Activated naive CD4-positive, alpha-beta T cell treated with anti-CD3 and anti-CD28 coated beads, Interleukin-2, amount 10 ng/mL, durations not matched to agents 7 days and 5 days (primary cell): ENCODE measurements around the gene PLEK2.

Source experiments
- CTCF ChIA-PET: fragments of 350-600 bp; sonication (Branson Sonifier 250); formaldehyde crosslinking; loops from one replicate; lab custom pipeline; 2021; ENCODE audit warnings: antibody characterized with exemption; lab: Charles Lee
- DNase-seq: peaks from one replicate; pipeline ENCODE4 v3.0.0-alpha.2; 2020
- H3K27ac Mint-ChIP-seq: one replicate; pipeline ENCODE4 v1.8.0; 2021; ENCODE audit warnings: mild to moderate bottlenecking, moderate library complexity, mixed read lengths
- H3K27me3 Mint-ChIP-seq: one replicate; pipeline ENCODE4 v1.8.0; 2021; ENCODE audit warnings: mild to moderate bottlenecking, mixed read lengths
- H3K36me3 Mint-ChIP-seq: one replicate; pipeline ENCODE4 v1.8.0; 2021; ENCODE audit warnings: mixed read lengths
- H3K4me1 Mint-ChIP-seq: one replicate; pipeline ENCODE4 v1.8.0; 2021; ENCODE audit warnings: mixed read lengths
- H3K4me3 Mint-ChIP-seq: one replicate; pipeline ENCODE4 v1.8.0; 2021; ENCODE audit warnings: mild to moderate bottlenecking, moderate library complexity, mixed read lengths
- H3K9me3 Mint-ChIP-seq: one replicate; pipeline ENCODE4 v1.8.0; 2021; ENCODE audit warnings: mixed read lengths

Gene PLEK2

GRCh38 chr14:67385120-67385519 lies 26.8 kb downstream of the PLEK2 start:
- no peaks in the 10 kb centered on the region for H3K9me3 Mint-ChIP-seq
- no peak overlapping the region for H3K27ac Mint-ChIP-seq
- H3K4me3 Mint-ChIP-seq, result no peak overlapping the region
- CTCF ChIA-PET, result no interaction called here
- H3K36me3 Mint-ChIP-seq, result peaks cover 45% of the 10 kb centered on the region
- no peak for DNase-seq
- no peaks in the 10 kb centered on the region for H3K27me3 Mint-ChIP-seq
- H3K4me1 Mint-ChIP-seq, result no peaks in the 10 kb centered on the region

GRCh38 chr14:67377916-67378315 lies 34.0 kb downstream of the PLEK2 start:
- peaks cover 3% of the 10 kb centered on the region for H3K4me1 Mint-ChIP-seq
- DNase-seq, result no peak
- H3K4me3 Mint-ChIP-seq, result no peak overlapping the region
- H3K36me3 Mint-ChIP-seq, result peaks cover 59% of the 10 kb centered on the region
- no peak overlapping the region for H3K27ac Mint-ChIP-seq
- no peaks in the 10 kb centered on the region for H3K27me3 Mint-ChIP-seq
- no peaks in the 10 kb centered on the region for H3K9me3 Mint-ChIP-seq
- CTCF ChIA-PET, result interaction anchor here (1.1 kb wide), 1 partner anchor 62 kb away, joined by 4 read pairs; no protein-coding TSS in a partner anchor

- Mint-ChIP-seq H3K4me1 (peaks cover 10% of the 10 kb centered on the region), H3K36me3 (peaks cover 46% of the 10 kb centered on the region), H3K27me3 (no peaks in the 10 kb centered on the region), H3K9me3 (no peaks in the 10 kb centered on the region), H3K4me3 (no peak overlapping the region), H3K27ac (no peak overlapping the region)
- CTCF ChIA-PET, result no interaction called here
- no peak for DNase-seq
Observed at GRCh38 chr14:67373347-67373746, 38.6 kb downstream of the PLEK2 start.

GRCh38 chr14:67372833-67373232 lies 39.1 kb downstream of the PLEK2 start:
- no peak overlapping the region for H3K4me3 Mint-ChIP-seq
- H3K27me3 Mint-ChIP-seq, result no peaks in the 10 kb centered on the region
- H3K4me1 Mint-ChIP-seq, result peaks cover 11% of the 10 kb centered on the region
- no peaks in the 10 kb centered on the region for H3K9me3 Mint-ChIP-seq
- no peak overlapping the region for H3K27ac Mint-ChIP-seq
- CTCF ChIA-PET, result no interaction called here
- no peak for DNase-seq
- H3K36me3 Mint-ChIP-seq, result peaks cover 45% of the 10 kb centered on the region

GRCh38 chr14:67371247-67372148 lies 40.5 kb downstream of the PLEK2 start:
- CTCF ChIA-PET, result no interaction called here
- H3K27me3 Mint-ChIP-seq, result no peaks in the 10 kb centered on the region
- H3K4me3 Mint-ChIP-seq, result no peak overlapping the region
- peaks cover 43% of the 10 kb centered on the region for H3K36me3 Mint-ChIP-seq
- no peak overlapping the region for H3K27ac Mint-ChIP-seq
- no peaks in the 10 kb centered on the region for H3K9me3 Mint-ChIP-seq
- H3K4me1 Mint-ChIP-seq, result peaks cover 16% of the 10 kb centered on the region
- DNase-seq, result no peak

GRCh38 chr14:67370830-67371229 lies 41.1 kb downstream of the PLEK2 start:
- H3K4me1 Mint-ChIP-seq, result peaks cover 17% of the 10 kb centered on the region
- no peak overlapping the region for H3K27ac Mint-ChIP-seq
- DNase-seq, result no peak
- no peak overlapping the region for H3K4me3 Mint-ChIP-seq
- peaks cover 41% of the 10 kb centered on the region for H3K36me3 Mint-ChIP-seq
- H3K27me3 Mint-ChIP-seq, result no peaks in the 10 kb centered on the region
- CTCF ChIA-PET, result no interaction called here
- H3K9me3 Mint-ChIP-seq, result no peaks in the 10 kb centered on the region

GRCh38 chr14:67365476-67365875 lies 46.5 kb downstream of the PLEK2 start:
- no peak for DNase-seq
- no peaks in the 10 kb centered on the region for H3K27me3 Mint-ChIP-seq
- peaks cover 45% of the 10 kb centered on the region for H3K4me1 Mint-ChIP-seq
- H3K36me3 Mint-ChIP-seq, result peaks cover 42% of the 10 kb centered on the region
- H3K27ac Mint-ChIP-seq, result no peak overlapping the region
- no peaks in the 10 kb centered on the region for H3K9me3 Mint-ChIP-seq
- CTCF ChIA-PET, result no interaction called here
- no peak overlapping the region for H3K4me3 Mint-ChIP-seq

GRCh38 chr14:67360470-67361206 lies 51.3 kb downstream of the PLEK2 start:
- DNase-seq, result no peak
- Mint-ChIP-seq H3K9me3 (no peaks in the 10 kb centered on the region), H3K36me3 (peaks cover 22% of the 10 kb centered on the region), H3K27me3 (no peaks in the 10 kb centered on the region), H3K27ac (peak overlapping the region; percentile 95), H3K4me1 (peaks cover 63% of the 10 kb centered on the region), H3K4me3 (peak overlapping the region; percentile 97)
- CTCF ChIA-PET, result interaction anchor here (0.6 to 2.1 kb wide), 11 partner anchors 8 to 1001 kb away, joined by 3 to 13 read pairs (median 5); partner anchors contain the start of gene ZFYVE26

- no peaks in the 10 kb centered on the region for H3K27me3 Mint-ChIP-seq
- CTCF ChIA-PET, result interaction anchor here (0.6 to 2.1 kb wide), 17 partner anchors 9 to 1000 kb away, joined by 3 to 13 read pairs (median 4); partner anchors contain the start of gene ZFYVE26
- no peaks in the 10 kb centered on the region for H3K9me3 Mint-ChIP-seq
- H3K4me3 Mint-ChIP-seq, result peak within 1 kb of the TSS; percentile 97
- H3K27ac Mint-ChIP-seq, result peak within 1 kb of the TSS; percentile 95
- peaks cover 16% of the 10 kb centered on the region for H3K36me3 Mint-ChIP-seq
- peaks cover 60% of the 10 kb centered on the region for H3K4me1 Mint-ChIP-seq
- peak; percentile 99 for DNase-seq
Observed at GRCh38 chr14:67359775-67360469, 52.0 kb downstream of the PLEK2 start, which contains the start of the genes ATP6V1D and EIF2S1. Gene ATP6V1D, minus strand, starts transcription at chr14:67359804. Its CDS starts 106 bp downstream, at chr14:67359698. Gene EIF2S1, plus strand, starts transcription at chr14:67360328. Its CDS starts 4,440 bp downstream, at chr14:67364768.

GRCh38 chr14:67358924-67359774 lies 52.8 kb downstream of the PLEK2 start:
- Mint-ChIP-seq H3K36me3 (peaks cover 10% of the 10 kb centered on the region), H3K4me1 (peaks cover 56% of the 10 kb centered on the region), H3K4me3 (peak overlapping the region; percentile 97), H3K27me3 (no peaks in the 10 kb centered on the region), H3K9me3 (no peaks in the 10 kb centered on the region), H3K27ac (peak overlapping the region; percentile 95)
- peak; percentile 23 for DNase-seq
- CTCF ChIA-PET, result interaction anchor here (0.6 to 2.1 kb wide), 16 partner anchors 8 to 1000 kb away, joined by 3 to 13 read pairs (median 4); partner anchors contain the start of gene ZFYVE26

GRCh38 chr14:67357969-67358354 lies 54.0 kb downstream of the PLEK2 start:
- no peak for DNase-seq
- H3K4me1 Mint-ChIP-seq, result peaks cover 45% of the 10 kb centered on the region
- CTCF ChIA-PET, result interaction anchor here (1.4 kb wide), 1 partner anchor 346 kb away, joined by 3 read pairs; no protein-coding TSS in a partner anchor
- peaks cover 8% of the 10 kb centered on the region for H3K36me3 Mint-ChIP-seq
- H3K27ac Mint-ChIP-seq, result no peak overlapping the region
- H3K27me3 Mint-ChIP-seq, result no peaks in the 10 kb centered on the region
- peak overlapping the region; percentile 97 for H3K4me3 Mint-ChIP-seq
- H3K9me3 Mint-ChIP-seq, result no peaks in the 10 kb centered on the region

- H3K27me3 Mint-ChIP-seq, result no peaks in the 10 kb centered on the region
- no peaks in the 10 kb centered on the region for H3K9me3 Mint-ChIP-seq
- DNase-seq, result no peak
- H3K36me3 Mint-ChIP-seq, result peaks cover 7% of the 10 kb centered on the region
- peak overlapping the region; percentile 97 for H3K4me3 Mint-ChIP-seq
- H3K27ac Mint-ChIP-seq, result no peak overlapping the region
- CTCF ChIA-PET, result interaction anchor here (1.4 kb wide), 1 partner anchor 347 kb away, joined by 3 read pairs; no protein-coding TSS in a partner anchor
- H3K4me1 Mint-ChIP-seq, result peaks cover 40% of the 10 kb centered on the region
Observed at GRCh38 chr14:67357186-67357968, 54.6 kb downstream of the PLEK2 start.
